ENCODE measurements around the gene SLC45A2.

SLC45A2 gene

GRCh38 chr5:33984671-33985124 is at the start of gene SLC45A2:
TSS of gene SLC45A2 (minus strand) at chr5:33984693. CDS start at chr5:33984583, 110 bp downstream.
- TF ChIP-seq TEAD4 (IDR thresholded peaks at IDR 0.05) (no peak), YY1 (IDR thresholded peaks at IDR 0.05; ENCODE audit: low read depth) (no peak), RAD21 (IDR thresholded peaks at IDR 0.05; ENCODE audit: low read depth) (no peak), EP300 (IDR thresholded peaks at IDR 0.05; ENCODE audit: borderline replicate concordance) (no peak), ZBTB7A (IDR thresholded peaks at IDR 0.05; ENCODE audit: low read depth) (no peak), CEBPB (IDR thresholded peaks at IDR 0.05) (no peak), CREB1 (IDR thresholded peaks at IDR 0.05; ENCODE audit: low read depth) (no peak), EGR1 (IDR thresholded peaks at IDR 0.05) (no peak), NFIC (IDR thresholded peaks at IDR 0.05) (no peak), TCF12 (IDR thresholded peaks at IDR 0.05; ENCODE audit: low read depth) (no peak), FOXM1 (IDR thresholded peaks at IDR 0.05; ENCODE audit: borderline replicate concordance, low read depth) (no peak), REST (IDR thresholded peaks at IDR 0.05; ENCODE audit: low read depth) (no peak), TAF1 (IDR thresholded peaks at IDR 0.05; ENCODE audit: low read depth) (no peak), USF1 (IDR thresholded peaks at IDR 0.05) (no peak), MAX (IDR thresholded peaks at IDR 0.05) (no peak)

GRCh38 chr5:34031966-34032365 is 47.5 kb upstream of the SLC45A2 start:
- TF ChIP-seq TAF1 (IDR thresholded peaks at IDR 0.05; ENCODE audit: low read depth) (no peak), MAX (IDR thresholded peaks at IDR 0.05) (no peak), REST (IDR thresholded peaks at IDR 0.05; ENCODE audit: low read depth) (no peak), YY1 (IDR thresholded peaks at IDR 0.05; ENCODE audit: low read depth) (no peak), CREB1 (IDR thresholded peaks at IDR 0.05; ENCODE audit: low read depth) (no peak), FOXM1 (IDR thresholded peaks at IDR 0.05; ENCODE audit: borderline replicate concordance, low read depth) (no peak), NFIC (IDR thresholded peaks at IDR 0.05) (no peak), CEBPB (IDR thresholded peaks at IDR 0.05) (no peak), TEAD4 (IDR thresholded peaks at IDR 0.05) (no peak), ZBTB7A (IDR thresholded peaks at IDR 0.05; ENCODE audit: low read depth) (no peak), EGR1 (IDR thresholded peaks at IDR 0.05) (no peak), USF1 (IDR thresholded peaks at IDR 0.05) (no peak), EP300 (IDR thresholded peaks at IDR 0.05; ENCODE audit: borderline replicate concordance) (no peak)

- TF ChIP-seq CREB1 (IDR thresholded peaks at IDR 0.05; ENCODE audit: low read depth), result no peak
- TF ChIP-seq EGR1 (IDR thresholded peaks at IDR 0.05), result no peak
- no peak for TF ChIP-seq REST (IDR thresholded peaks at IDR 0.05; ENCODE audit: low read depth)
- TF ChIP-seq RAD21 (IDR thresholded peaks at IDR 0.05; ENCODE audit: low read depth), result no peak
- no peak for TF ChIP-seq CEBPB (IDR thresholded peaks at IDR 0.05)
- no peak for TF ChIP-seq MAX (IDR thresholded peaks at IDR 0.05)
- TF ChIP-seq TAF1 (IDR thresholded peaks at IDR 0.05; ENCODE audit: low read depth), result no peak
- TF ChIP-seq YY1 (IDR thresholded peaks at IDR 0.05; ENCODE audit: low read depth), result no peak
- TF ChIP-seq USF1 (IDR thresholded peaks at IDR 0.05), result no peak
- TF ChIP-seq EP300 (IDR thresholded peaks at IDR 0.05; ENCODE audit: borderline replicate concordance), result no peak
- no peak for TF ChIP-seq FOXM1 (IDR thresholded peaks at IDR 0.05; ENCODE audit: borderline replicate concordance, low read depth)
- TF ChIP-seq ZBTB7A (IDR thresholded peaks at IDR 0.05; ENCODE audit: low read depth), result no peak
- TF ChIP-seq NFIC (IDR thresholded peaks at IDR 0.05), result no peak
- no peak for TF ChIP-seq TEAD4 (IDR thresholded peaks at IDR 0.05)
- no peak for TF ChIP-seq TCF12 (IDR thresholded peaks at IDR 0.05; ENCODE audit: low read depth)
Measured at GRCh38 chr5:34031117-34031516, 46.6 kb upstream of the SLC45A2 start.
